GM18861 (cell line): ENCODE results near the gene MAP3K2.

Experiments used
- ATAC-seq: cut with Tn5 transposase; IDR thresholded peaks from one replicate; pipeline ENCODE4 v1.9.1; 2021; ENCODE audit not compliant: unreplicated experiment

Gene MAP3K2

GRCh38 chr2:127386246-127386645, 1.5 kb downstream of the MAP3K2 start:
- no peak for ATAC-seq

GRCh38 chr2:127384529-127384928, 3.2 kb downstream of the MAP3K2 start:
- ATAC-seq, result no peak

GRCh38 chr2:127382831-127383230, 4.9 kb downstream of the MAP3K2 start:
- ATAC-seq, result no peak

DNA sequence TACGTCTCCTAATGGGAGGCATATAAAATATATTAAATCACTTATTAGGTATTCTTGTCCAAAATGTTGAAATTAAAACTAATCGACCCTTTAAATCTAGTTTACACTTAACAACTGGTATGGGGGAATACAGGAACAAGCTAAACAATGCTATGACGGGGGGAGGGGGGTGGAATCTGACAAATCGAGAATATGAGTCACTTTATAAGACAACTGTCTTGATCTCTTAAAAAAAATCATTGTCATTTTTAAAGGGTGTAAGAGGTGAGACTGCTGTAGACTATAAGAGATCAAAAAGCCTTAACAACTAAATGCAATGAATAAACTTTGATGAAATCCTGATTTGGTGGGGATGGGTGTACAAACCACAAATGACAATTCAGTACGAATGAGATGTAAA, 6.0 kb downstream of the MAP3K2 start:
- ATAC-seq, result no peak

GRCh38 chr2:127379712-127380355, 7.9 kb downstream of the MAP3K2 start:
- peak; percentile 79 for ATAC-seq

DNA sequence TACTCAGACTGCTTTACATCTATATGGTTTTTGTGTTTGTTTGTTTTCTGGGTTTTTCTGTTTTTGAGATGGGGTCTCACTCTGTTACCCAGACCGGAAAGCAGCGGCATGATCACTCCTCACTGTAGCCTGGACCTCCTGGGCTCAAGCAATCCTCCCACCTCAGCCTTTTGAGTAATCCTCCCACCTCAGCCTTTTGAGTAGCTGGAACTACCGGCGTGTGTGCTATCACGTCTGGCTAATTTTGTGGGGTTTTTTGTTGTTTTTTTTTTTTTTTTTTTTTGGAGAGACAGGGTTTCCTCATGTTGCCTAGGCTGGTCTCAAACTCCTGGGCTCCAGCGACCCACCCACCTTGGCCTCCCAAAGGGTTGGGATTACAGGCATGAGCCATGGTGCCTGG, 9.1 kb downstream of the MAP3K2 start:
- no peak for ATAC-seq

- no peak for ATAC-seq
Measured at GRCh38 chr2:127377262-127377661, 10.5 kb downstream of the MAP3K2 start.

- ATAC-seq, result no peak
Measured at GRCh38 chr2:127376257-127376656, 11.5 kb downstream of the MAP3K2 start.

- no peak for ATAC-seq
Measured at GRCh38 chr2:127373362-127374083, 14.3 kb downstream of the MAP3K2 start.

DNA sequence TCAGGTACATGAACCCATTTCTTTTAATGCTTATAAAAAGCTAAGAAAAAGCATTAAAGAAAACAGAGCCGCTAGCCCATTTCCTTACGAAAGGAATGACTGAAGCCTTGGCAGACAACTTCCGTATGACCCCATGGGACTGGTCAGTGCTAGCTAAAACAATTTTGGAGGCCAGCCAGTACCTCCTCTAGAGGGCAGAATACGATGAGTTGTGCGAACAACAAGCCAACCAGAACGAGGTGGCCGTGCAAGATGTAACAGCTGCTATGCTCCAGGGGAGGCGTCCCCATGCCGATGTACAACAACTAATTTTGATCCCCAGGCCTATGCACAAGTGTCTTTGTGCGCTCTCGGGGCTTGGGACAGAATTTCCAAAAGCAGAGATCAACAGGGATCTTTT, 16.7 kb downstream of the MAP3K2 start:
- no peak for ATAC-seq

DNA sequence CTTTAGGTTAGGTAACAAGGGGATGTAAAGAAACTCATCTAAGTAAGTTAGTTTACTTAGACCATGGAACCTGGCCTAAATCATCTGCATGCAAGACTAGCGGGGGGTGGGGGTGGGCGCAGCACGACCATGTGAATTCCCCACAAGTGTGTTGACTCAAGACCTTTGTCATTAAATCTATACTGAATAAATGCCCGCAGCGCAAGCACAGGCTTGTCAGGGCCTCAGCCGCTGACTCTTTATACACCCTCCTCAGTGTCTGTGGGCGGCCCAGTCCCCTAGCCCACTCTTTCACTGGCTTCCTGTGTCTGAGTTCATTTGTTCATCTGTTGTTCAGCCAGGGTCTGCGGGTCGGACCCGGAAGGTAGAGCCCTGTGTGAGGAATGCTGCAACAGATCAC, 17.8 kb downstream of the MAP3K2 start:
- no peak for ATAC-seq

GRCh38 chr2:127365211-127365643, 22.5 kb downstream of the MAP3K2 start:
- ATAC-seq, result no peak

GRCh38 chr2:127362971-127363370, 24.8 kb downstream of the MAP3K2 start:
- no peak for ATAC-seq

DNA sequence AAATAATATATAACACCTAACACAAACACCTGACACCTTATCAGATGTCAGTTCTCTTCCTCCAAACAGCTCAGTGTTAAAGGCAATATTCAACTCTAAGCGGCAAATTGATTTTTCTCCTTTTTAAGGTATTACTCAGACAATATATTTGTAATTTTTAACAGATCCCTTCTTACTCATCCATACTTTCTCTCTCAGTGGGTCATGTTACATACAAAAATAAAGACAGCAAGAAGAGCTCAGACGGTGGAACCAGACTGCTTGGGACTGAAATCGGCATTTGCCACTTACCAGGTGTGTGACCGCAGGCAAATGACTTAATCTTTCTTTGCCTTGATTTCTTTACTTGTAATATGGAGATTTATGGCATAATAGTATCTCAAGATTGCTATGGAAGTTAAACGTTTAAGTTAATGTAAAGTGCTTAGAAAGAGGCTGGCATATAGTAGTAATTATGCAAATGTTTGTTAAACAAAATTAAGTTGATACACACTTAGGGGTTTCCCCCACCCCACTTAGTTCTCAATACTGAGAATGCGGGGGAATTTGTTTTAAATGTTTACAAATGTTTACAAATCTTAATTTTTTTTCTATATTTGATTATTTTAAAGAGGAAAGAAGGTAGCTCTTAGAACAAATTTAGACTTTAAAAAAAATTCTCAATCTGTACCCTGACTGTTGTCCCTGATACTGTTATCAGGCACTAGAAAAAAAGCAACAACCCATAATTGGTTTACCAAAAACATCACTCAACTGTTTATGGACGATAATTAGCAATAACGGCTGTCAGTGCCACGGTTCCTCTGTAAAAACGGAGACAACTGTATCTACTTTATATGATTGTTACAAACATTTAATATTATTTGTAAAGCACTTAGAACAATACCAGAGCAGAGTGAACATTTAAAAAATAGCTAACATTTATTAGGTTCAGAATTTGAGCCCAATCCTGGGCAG, 25.6 kb downstream of the MAP3K2 start:
- ATAC-seq, result no peak

- no peak for ATAC-seq
Measured at GRCh38 chr2:127360242-127360641, 27.5 kb downstream of the MAP3K2 start.

DNA sequence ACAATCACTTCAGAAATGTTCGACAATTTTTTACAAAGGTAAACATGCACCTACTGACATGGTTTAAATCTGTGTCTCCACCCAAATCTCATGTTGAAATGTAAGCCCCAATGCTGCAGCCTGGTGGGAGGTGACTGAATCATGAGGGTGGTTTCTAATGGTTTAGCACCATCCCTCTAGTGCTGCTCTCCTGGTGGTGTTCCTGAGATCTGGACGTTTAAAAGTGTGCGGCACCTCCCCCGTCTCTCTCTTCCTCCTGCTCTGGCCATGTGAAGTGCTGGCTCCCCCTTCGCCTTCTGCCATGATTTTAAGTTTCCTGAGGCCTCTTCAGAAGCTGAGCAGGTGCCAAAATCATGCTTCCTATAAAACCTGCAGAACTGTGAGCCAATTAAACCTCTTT, 28.3 kb downstream of the MAP3K2 start:
- ATAC-seq, result no peak

DNA sequence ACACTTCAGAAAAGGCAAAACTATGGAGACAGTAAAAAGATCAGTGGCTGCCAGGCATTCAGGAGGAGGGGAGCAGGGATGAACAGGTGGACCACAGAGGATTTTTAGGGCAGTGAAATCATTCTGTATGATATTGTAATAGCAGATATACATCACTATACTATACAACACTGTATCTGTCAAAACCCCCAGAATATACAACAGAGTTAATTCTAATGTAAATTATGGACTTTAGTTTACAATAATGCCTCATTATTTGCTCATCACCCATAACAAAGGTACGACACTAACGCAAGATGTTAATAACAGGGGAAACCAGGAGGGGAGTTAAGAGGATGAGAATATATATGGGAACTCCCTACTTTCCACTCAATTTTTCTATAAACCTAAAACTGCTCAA, 28.8 kb downstream of the MAP3K2 start:
- ATAC-seq, result no peak

GRCh38 chr2:127358044-127358443, 29.7 kb downstream of the MAP3K2 start:
- ATAC-seq, result no peak

- ATAC-seq, result no peak
Measured at GRCh38 chr2:127357591-127357990, 30.2 kb downstream of the MAP3K2 start.

GRCh38 chr2:127356531-127356930, 31.2 kb downstream of the MAP3K2 start:
- ATAC-seq, result no peak

DNA sequence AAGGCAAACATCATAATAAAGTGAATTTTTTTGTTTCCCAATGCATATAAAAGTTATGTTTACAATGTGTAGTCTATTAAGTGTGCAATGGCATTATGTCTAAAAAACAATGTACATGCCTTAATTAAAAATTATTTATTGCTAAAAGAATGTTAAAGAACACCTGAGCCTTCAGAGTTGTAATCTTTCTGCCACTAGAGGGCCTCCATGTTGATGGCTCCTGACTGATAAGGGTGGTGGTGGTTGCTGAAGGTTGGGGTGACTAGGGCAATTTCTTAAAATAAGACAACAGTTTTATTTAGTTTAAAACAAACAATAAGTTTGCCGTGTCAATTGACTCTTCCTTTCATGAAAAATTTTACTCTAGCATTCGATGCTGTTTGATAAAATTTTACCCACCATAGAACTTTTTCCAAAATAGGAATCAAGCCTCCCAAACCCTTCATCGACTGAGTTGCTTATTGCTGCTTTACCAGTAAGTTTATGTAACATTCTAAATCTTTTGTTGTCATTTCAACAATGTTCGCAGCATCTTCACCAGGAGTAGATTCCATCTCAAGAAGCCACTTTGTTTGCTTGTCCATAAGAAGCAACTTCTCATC, 32.3 kb downstream of the MAP3K2 start:
- no peak for ATAC-seq
